ENCODE measurements around the gene TAMM41. TPM values are rescaled to one million over a fixed set of nuclear protein-coding genes. Genes with fewer than 3 reads are reported as not detected.
"Not testable (repeated sequence)": the region's sequence is repeated elsewhere in the genome, so short reads cannot be mapped to it uniquely, and the experiment has no call there.

Gene TAMM41, protein sequence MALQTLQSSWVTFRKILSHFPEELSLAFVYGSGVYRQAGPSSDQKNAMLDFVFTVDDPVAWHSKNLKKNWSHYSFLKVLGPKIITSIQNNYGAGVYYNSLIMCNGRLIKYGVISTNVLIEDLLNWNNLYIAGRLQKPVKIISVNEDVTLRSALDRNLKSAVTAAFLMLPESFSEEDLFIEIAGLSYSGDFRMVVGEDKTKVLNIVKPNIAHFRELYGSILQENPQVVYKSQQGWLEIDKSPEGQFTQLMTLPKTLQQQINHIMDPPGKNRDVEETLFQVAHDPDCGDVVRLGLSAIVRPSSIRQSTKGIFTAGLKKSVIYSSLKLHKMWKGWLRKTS
- 1 to 10 TPM; 5.1 to 8.1 (median 6.9) TPM for polyA plus RNA-seq

DNA sequence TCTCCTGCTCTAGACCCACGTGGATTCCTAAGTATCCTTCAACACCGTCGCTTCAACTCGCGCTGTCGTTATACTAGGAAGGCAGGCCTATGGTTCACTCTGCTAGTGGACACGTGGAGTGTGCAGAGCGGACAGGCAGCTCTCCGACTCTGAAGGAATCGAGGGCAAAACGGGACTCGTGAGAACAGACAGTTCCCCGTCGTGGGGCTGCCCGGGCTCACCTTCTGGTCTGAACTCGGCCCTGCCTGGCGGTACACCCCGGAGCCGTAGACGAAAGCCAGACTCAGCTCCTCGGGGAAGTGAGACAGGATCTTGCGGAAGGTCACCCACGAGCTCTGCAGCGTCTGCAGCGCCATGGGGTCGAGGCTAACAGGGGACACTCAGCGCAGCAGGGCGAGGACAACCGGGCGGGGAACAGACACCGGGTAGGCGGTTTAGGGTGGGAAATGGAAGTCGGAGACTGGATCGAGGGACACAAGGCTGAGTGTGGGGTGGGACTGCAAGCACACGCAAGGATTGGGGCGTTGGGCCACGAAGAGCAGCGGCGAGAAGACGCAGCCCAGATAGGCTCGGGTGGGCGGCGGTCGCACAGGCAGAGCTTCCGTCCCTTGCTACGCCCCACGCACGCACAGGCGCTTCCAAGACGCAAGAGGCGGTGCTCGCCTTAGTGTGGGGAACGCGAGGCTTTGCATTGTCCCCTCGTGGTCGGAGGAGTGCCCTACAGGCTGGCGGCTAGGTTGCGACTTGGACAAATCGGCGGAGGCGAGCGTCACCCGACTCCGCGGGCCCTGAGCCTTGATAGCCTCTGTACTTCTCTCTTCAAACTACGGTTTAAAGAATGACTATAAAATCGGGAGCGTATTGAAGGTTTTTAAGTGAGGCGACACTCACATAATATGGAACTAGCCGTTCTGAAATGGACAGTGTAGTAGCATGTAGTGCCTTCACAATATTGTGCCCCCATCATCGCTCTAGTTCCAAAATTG lies at the start of gene TAMM41:
TSS of gene TAMM41 (minus strand) at position 605 of the 986 bp plus-strand sequence. CDS start at position 356, 249 bp downstream.
- no peak within 1 kb of the TSS for H3K27ac ChIP-seq (ENCODE audit: low read depth, low read length)
- WGBS, 3 donors, result 2% methylated on average over 70 to 71 of the region's 71 CpGs

GRCh38 chr3:11878837-11879236 lies 32.2 kb upstream of the TAMM41 start:
- 65 to 75% (median 73%) methylated on average over 5 of the region's 5 CpGs for WGBS, 3 donors
- no peak overlapping the region for H3K27ac ChIP-seq (ENCODE audit: low read depth, low read length)

DNA sequence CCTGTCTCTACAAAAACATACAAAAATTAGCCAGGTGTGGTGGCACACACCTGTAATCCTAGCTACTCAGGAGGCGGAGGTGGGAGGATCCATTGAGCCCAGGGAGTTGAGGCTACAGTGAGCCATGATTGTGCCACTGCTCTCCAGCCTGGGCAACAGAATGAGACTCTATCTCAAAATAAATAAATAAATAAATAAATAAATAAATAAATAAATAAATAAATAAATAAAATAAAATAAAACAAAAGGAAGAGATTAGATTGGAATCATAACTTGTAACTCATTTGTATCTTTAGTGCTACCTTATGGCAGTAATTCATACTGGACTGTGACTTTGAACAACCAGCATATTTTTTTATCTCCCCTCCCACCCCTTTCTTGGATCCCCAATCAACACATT lies 28.0 kb upstream of the TAMM41 start:
- WGBS, 3 donors, result 84 to 93% (median 88%) methylated on average over 1 of the region's 1 CpG
- H3K27ac ChIP-seq (ENCODE audit: low read depth, low read length), result not testable (repeated sequence)

GRCh38 chr3:11863739-11864138 lies 17.1 kb upstream of the TAMM41 start:
- H3K27ac ChIP-seq (ENCODE audit: low read depth, low read length), result not testable (repeated sequence)
- WGBS, 3 donors, result 65 to 73% (median 69%) methylated on average over 1 of the region's 1 CpG

DNA sequence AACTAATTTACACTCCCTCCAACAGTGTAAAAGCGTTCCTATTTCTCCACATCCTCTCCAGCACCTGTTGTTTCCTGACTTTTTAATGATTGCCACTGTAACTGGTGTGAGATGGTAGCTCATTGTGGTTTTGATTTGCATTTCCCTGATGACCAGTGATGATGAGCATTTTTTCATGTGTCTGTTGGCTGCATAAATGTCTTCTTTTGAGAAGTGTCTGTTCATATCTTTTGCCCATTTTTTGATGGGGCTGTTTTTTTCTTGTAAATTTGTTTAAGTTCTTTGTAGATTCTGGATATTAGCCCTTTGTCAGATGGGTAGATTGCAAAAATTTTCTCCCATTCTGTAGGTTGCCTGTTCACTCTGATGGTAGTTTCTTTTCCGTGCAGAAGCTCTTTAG lies 15.9 kb upstream of the TAMM41 start:
- WGBS, 3 donors, result 83 to 86% (median 85%) methylated on average over 2 of the region's 2 CpGs

GRCh38 chr3:11862145-11862544 lies 15.5 kb upstream of the TAMM41 start:
- WGBS, 3 donors, result 90 to 94% (median 91%) methylated on average over 4 to 5 of the region's 6 CpGs
- H3K27ac ChIP-seq (ENCODE audit: low read depth, low read length), result not testable (repeated sequence)

More for the DNA sequence above, 15.9 kb upstream of the TAMM41 start:
- not testable (repeated sequence) for H3K27ac ChIP-seq (ENCODE audit: low read depth, low read length)

DNA sequence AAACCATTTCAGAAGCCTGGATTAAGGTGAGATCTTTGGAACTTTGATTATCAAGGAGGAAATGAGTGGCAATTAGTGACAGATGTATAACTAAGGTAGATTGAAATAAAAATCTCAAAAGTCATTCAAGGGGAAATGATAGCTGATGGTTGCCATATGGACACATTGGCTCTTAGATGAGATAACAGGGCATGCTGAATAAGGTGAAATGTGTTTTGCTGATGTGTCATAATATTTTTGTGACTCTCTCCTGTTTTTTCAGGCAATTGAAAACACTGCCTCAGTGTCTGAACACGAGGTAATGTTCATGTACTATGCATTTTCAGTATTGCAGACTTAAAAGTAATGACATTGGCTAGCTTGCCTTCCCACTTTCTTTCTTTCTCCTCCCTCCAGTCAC lies 13.5 kb upstream of the TAMM41 start:
- H3K27ac ChIP-seq (ENCODE audit: low read depth, low read length), result not testable (repeated sequence)
- WGBS, 3 donors, result 23 to 41% (median 37%) methylated on average over 1 of the region's 1 CpG

- 24 to 68% (median 62%) methylated on average over 5 of the region's 5 CpGs for WGBS, 3 donors
Observed at GRCh38 chr3:11853450-11853849, 6.8 kb upstream of the TAMM41 start.

DNA sequence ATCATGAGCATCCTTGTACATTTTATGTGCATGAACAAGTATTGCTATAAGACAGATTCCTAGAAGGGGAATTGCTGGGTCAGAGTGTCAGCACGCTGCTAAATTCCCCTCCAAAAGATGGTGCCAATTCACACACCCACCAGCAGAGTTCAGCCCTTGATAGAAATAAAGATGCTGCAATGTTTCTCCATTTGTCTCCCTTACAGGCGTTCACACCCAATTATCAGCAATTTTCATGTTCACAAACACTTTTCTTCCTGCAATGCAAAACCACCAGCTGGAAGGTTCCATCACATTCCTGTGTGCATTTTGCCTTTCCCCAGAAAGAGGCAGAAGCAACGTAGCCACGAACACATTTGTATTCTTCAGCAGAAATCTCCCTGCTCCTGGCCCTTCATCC lies 3.3 kb upstream of the TAMM41 start:
- WGBS, 3 donors, result 58 to 66% (median 58%) methylated on average over 4 of the region's 4 CpGs
- H3K27ac ChIP-seq (ENCODE audit: low read depth, low read length), result no peak overlapping the region

More at GRCh38 chr3:11853450-11853849, 6.8 kb upstream of the TAMM41 start:
- H3K27ac ChIP-seq (ENCODE audit: low read depth, low read length), result no peak overlapping the region

- 68 to 96% (median 88%) methylated on average over 1 of the region's 1 CpG for WGBS, 3 donors
- no peak overlapping the region for H3K27ac ChIP-seq (ENCODE audit: low read depth, low read length)
Observed at GRCh38 chr3:11847607-11848006, 922 bp upstream of the TAMM41 start.

GRCh38 chr3:11845651-11846050 lies 1.0 kb downstream of the TAMM41 start:
- no peak overlapping the region for H3K27ac ChIP-seq (ENCODE audit: low read depth, low read length)

GRCh38 chr3:11844891-11845290 lies 1.8 kb downstream of the TAMM41 start:
- 55 to 69% (median 60%) methylated on average over 5 of the region's 5 CpGs for WGBS, 3 donors
- H3K27ac ChIP-seq (ENCODE audit: low read depth, low read length), result no peak overlapping the region

More at GRCh38 chr3:11845651-11846050, 1.0 kb downstream of the TAMM41 start:
- WGBS, 3 donors, result 7 to 19% (median 12%) methylated on average over 5 of the region's 5 CpGs

DNA sequence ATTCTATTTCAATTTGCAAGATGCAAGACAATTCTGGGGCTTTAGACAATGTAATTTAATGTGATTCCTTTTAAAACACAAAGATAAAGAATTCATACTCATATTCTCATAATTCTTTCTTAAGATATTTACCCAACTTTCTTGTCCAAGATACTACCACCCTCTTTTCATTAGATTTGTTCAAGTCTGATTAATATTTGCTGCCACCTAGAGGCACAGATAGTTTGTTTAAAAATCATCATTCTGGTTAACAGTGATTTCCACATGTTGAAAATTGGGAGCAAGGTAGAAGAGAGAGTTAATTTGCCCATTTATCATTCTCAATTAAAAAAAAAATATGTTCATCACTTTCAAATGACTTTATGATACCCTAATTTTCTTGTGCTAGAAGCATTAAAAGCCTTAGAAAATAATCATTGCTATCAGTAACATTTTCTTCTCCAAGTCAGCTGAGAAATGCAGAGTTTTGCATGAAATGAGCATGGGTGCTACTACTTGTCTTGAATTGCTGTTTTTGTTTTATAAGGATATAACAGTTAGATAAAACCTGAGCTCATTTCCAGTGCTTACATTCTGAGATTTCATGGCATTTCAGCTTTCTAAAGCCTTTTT lies 11.6 kb downstream of the TAMM41 start:
- no peak overlapping the region for H3K27ac ChIP-seq (ENCODE audit: low read depth, low read length)

GRCh38 chr3:11832981-11833905 lies 13.4 kb downstream of the TAMM41 start:
- WGBS, 3 donors, result 28 to 73% (median 69%) methylated on average over 9 of the region's 9 CpGs
- no peak overlapping the region for H3K27ac ChIP-seq (ENCODE audit: low read depth, low read length)

DNA sequence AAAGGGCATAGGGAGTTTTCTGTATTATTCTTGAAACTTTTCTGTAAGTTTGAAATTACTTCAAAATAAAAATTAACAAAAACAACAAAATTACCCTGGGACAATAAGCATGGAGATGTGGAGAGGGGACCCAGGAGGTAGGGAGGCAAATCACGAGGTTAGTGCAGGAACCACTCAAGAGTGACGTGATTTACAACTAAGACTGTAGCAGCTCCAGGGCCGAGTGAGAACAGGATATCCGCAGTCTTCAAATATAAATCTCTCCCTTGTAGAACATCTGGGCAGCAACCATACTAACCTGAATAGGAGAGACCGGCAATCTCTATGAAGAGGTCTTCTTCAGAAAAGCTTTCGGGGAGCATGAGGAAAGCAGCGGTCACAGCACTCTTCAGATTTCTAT lies 17.3 kb downstream of the TAMM41 start:
- H3K27ac ChIP-seq (ENCODE audit: low read depth, low read length), result no peak overlapping the region
- 82 to 92% (median 89%) methylated on average over 7 of the region's 7 CpGs for WGBS, 3 donors

DNA sequence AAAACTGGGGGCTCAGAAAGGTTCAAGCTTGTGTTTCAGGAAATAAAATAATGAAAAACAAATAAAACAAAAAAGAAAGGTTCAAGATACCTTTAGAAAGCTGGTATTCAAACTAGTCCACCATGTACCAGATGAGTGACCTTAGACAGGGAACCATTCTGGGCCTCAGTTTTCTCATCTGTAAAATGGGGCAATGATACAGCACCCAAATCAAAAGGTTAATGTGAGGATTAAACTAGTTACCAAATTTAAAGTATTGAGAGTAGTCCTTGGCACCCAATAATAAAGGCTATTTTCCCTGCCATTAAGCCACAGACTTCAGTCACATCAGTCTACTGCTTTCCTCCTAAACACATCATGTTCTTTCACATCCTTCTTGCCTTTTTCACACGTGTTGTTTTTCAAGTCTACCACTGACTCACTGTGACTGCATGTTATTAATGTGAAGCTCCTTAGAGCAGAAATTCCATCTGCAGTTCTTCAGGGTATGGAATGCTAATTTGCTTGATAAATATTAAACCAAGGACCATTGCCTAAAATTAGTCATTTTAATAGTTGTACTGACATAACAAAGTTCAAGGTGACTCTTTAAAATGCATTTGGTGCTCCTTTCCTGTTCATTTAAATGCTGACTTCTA lies 19.9 kb downstream of the TAMM41 start:
- no peak overlapping the region for H3K27ac ChIP-seq (ENCODE audit: low read depth, low read length)
- 75 to 87% (median 76%) methylated on average over 1 of the region's 1 CpG for WGBS, 3 donors

DNA sequence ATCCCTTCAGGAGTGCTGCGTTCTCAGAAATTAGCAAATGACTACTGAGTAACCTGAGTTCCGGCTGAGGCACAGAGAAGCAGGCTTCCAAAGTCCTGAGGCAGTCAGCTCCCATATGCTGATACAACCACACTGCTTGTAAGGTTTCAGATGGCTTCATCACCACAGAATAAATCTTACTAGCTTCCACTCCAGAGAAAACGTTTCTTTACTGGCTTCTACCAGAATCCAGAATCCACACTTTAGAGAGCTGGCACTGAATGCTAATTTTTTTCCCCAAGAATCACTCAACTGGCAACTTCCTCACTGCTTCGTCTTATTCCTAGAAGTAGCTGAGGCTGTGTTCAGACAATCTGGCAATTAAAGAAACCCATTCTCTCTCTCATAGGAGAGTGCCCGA lies 21.4 kb downstream of the TAMM41 start:
- 84 to 88% (median 87%) methylated on average over 5 of the region's 5 CpGs for WGBS, 3 donors
- H3K27ac ChIP-seq (ENCODE audit: low read depth, low read length), result no peak overlapping the region
